Natural killer cell (primary cell): ENCODE results near the gene WFDC1. TPM values are rescaled to one million over a fixed set of nuclear protein-coding genes. Genes with fewer than 3 reads are reported as not detected.
"Not testable (repeated sequence)": the region's sequence is repeated elsewhere in the genome, so short reads cannot be mapped to it uniquely, and the experiment has no call there.

Source experiments
- ATAC-seq, 3 donors: fragments of 150-1000 bp in 2 of 3; fragments of 200-7000 bp in 1 of 3; cut with Tn5 transposase; 1 replicate in 1 of 3; 2 replicates in 2 of 3; pipeline ENCODE4 v1.10.0; 2021; ENCODE audit warnings: mild to moderate bottlenecking in 2 of 3, moderate library complexity in 2 of 3
- DNase-seq, 2 donors: peaks; one replicate each; pipeline versions ENCODE4 v3.0.0 to v3.0.0-alpha.2; 2013 to 2021; ENCODE audit warnings: mixed read lengths in 1 of 2
- H3K27ac ChIP-seq: one replicate; pipeline ENCODE4 v1.5.1; 2013; ENCODE audit warnings: mild to moderate bottlenecking, low read length
- H3K27me3 ChIP-seq: one replicate; pipeline ENCODE4 v1.6.1; 2013; ENCODE audit warnings: low read length; ENCODE audit not compliant: control insufficient read depth, insufficient read depth
- H3K36me3 ChIP-seq: one replicate; pipeline ENCODE4 v1.6.1; 2013; ENCODE audit warnings: low read length; ENCODE audit not compliant: control insufficient read depth, insufficient read depth
- H3K4me1 ChIP-seq: one replicate; pipeline ENCODE4 v1.6.1; 2013; ENCODE audit warnings: low read length; ENCODE audit not compliant: control insufficient read depth, insufficient read depth
- H3K4me3 ChIP-seq: one replicate; pipeline ENCODE4 v1.5.1; 2013; ENCODE audit warnings: low read length
- H3K9me3 ChIP-seq: one replicate; pipeline ENCODE4 v1.6.1; 2013; ENCODE audit warnings: low read length; ENCODE audit not compliant: control insufficient read depth, insufficient read depth
- H3K27ac Mint-ChIP-seq, 2 donors: one replicate each; pipeline ENCODE4 v1.8.0; 2022; ENCODE audit warnings: mild to moderate bottlenecking in 2 of 2, mixed read lengths in 2 of 2, moderate library complexity in 1 of 2
- H3K27me3 Mint-ChIP-seq, 2 donors: one replicate each; pipeline ENCODE4 v1.8.0; 2022; ENCODE audit warnings: low read depth in 2 of 2, mixed read lengths in 2 of 2
- H3K36me3 Mint-ChIP-seq: one replicate; pipeline ENCODE4 v1.8.0; 2022; ENCODE audit warnings: mixed read lengths
- H3K4me1 Mint-ChIP-seq, 2 donors: one replicate each; pipeline ENCODE4 v1.8.0; 2022; ENCODE audit warnings: mixed read lengths in 2 of 2
- H3K4me3 Mint-ChIP-seq: one replicate; pipeline ENCODE4 v1.8.0; 2022; ENCODE audit warnings: mild to moderate bottlenecking, moderate library complexity, mixed read lengths
- H3K9me3 Mint-ChIP-seq, 2 donors: one replicate each; pipeline ENCODE4 v1.8.0; 2022; ENCODE audit warnings: mixed read lengths in 2 of 2
- CTCF ChIP-seq: fragments of 200-600 bp; IDR thresholded peaks from one replicate; pipeline ENCODE4 v1.8.0; 2022; ENCODE audit warnings: antibody characterized with exemption
- WGBS: methylation state at CpG from one replicate; pipeline ENCODE4 v1.1.7; 2013; ENCODE audit warnings: missing lambda C conversion rate; ENCODE audit not compliant: insufficient coverage; 5-methylcytosine and 5-hydroxymethylcytosine counted together
- intact Hi-C: fragments of 100-400 bp; cut with micrococcal nuclease; formaldehyde crosslinking; loops from one replicate; pipeline ENCODE4 v1.14.2; 2022
- total RNA-seq, 4 donors: library from RNA; stranded (reverse); fragments of 120-200 nt in 1 of 4; gene quantifications; one replicate each; pipeline versions ENCODE4 v1.2.3 to v1.2.4, GENCODE V29; 2013 to 2022

The WFDC1 gene
- total RNA-seq, 3 donors from 2014 or later (not counting 1 experiment from before 2014, with no cell fraction given), result not detected

- Mint-ChIP-seq H3K27me3 (peaks cover 3 to 7% of the 10 kb centered on the region in 2 donors), H3K9me3 (peaks cover 2 to 5% of the 10 kb centered on the region in 2 donors), H3K4me1 (no peaks in the 10 kb centered on the region), H3K27ac (no peak overlapping the region), H3K36me3 (peaks cover 8% of the 10 kb centered on the region), H3K4me3 (no peak overlapping the region)
- H3K4me3 ChIP-seq, result no peak overlapping the region
- no peaks in the 10 kb centered on the region for H3K27me3 ChIP-seq
- DNase-seq, result no peak
- H3K36me3 ChIP-seq, result no peaks in the 10 kb centered on the region
- ATAC-seq, result no peak
- no peaks in the 10 kb centered on the region for H3K9me3 ChIP-seq
- no peaks in the 10 kb centered on the region for H3K4me1 ChIP-seq
- TF ChIP-seq CTCF, result no peak
- H3K27ac ChIP-seq, result no peak overlapping the region
- intact Hi-C loops, result no loop called here
- WGBS, result 91% methylated on average over 1 of the region's 1 CpG
These were observed 39.8 kb downstream of the WFDC1 start for GRCh38 chr16:84334482-84334881.

- H3K36me3 Mint-ChIP-seq, H3K4me1 Mint-ChIP-seq, H3K4me1 ChIP-seq, H3K4me3 ChIP-seq, H3K27ac Mint-ChIP-seq, intact Hi-C loops, H3K4me3 Mint-ChIP-seq, H3K27me3 ChIP-seq, H3K27me3 Mint-ChIP-seq, H3K9me3 ChIP-seq, H3K9me3 Mint-ChIP-seq, H3K27ac ChIP-seq, H3K36me3 ChIP-seq, ATAC-seq, DNase-seq: not testable (repeated sequence)
These were observed 42.6 kb downstream of the WFDC1 start for GRCh38 chr16:84337236-84337635.

GRCh38 chr16:84339311-84339710, 44.6 kb downstream of the WFDC1 start:
- H3K4me3 ChIP-seq, result no peak overlapping the region
- H3K27me3 ChIP-seq, result no peaks in the 10 kb centered on the region
- Mint-ChIP-seq H3K27me3 (peaks cover 7 to 10% of the 10 kb centered on the region in 2 donors), H3K9me3 (peaks cover 2 to 5% of the 10 kb centered on the region in 2 donors), H3K4me1 (no peaks in the 10 kb centered on the region), H3K4me3 (no peak overlapping the region), H3K27ac (no peak overlapping the region), H3K36me3 (peaks cover 8% of the 10 kb centered on the region)
- DNase-seq (no peak), ATAC-seq (no peak)
- H3K36me3 ChIP-seq, result no peaks in the 10 kb centered on the region
- no peaks in the 10 kb centered on the region for H3K9me3 ChIP-seq
- no peak for TF ChIP-seq CTCF
- 60% methylated on average over 5 of the region's 5 CpGs for WGBS
- intact Hi-C loops, result no loop called here
- no peak overlapping the region for H3K27ac ChIP-seq
- no peaks in the 10 kb centered on the region for H3K4me1 ChIP-seq

GRCh38 chr16:84339766-84340165, 45.1 kb downstream of the WFDC1 start:
- WGBS, result 76% methylated on average over 9 of the region's 9 CpGs
- Histone ChIP-seq H3K27ac (no peak overlapping the region), H3K36me3 (no peaks in the 10 kb centered on the region), H3K27me3 (no peaks in the 10 kb centered on the region), H3K4me1 (no peaks in the 10 kb centered on the region), H3K9me3 (no peaks in the 10 kb centered on the region), H3K4me3 (no peak overlapping the region)
- no peak for TF ChIP-seq CTCF
- Mint-ChIP-seq H3K36me3 (peaks cover 8% of the 10 kb centered on the region), H3K4me3 (no peak overlapping the region), H3K27ac (no peak overlapping the region), H3K9me3 (peaks cover 2 to 5% of the 10 kb centered on the region in 2 donors), H3K27me3 (peaks cover 7 to 10% of the 10 kb centered on the region in 2 donors), H3K4me1 (no peaks in the 10 kb centered on the region)
- no peak for ATAC-seq
- DNase-seq, result no peak
- intact Hi-C loops, result no loop called here
